SKM-1 treated with dmso at 0.1 percent for 144 hours (cell line): ENCODE results near the gene SLC25A26.

Source experiments
- DNase-seq: peaks from one replicate; lab custom pipeline; 2025; ENCODE audit not compliant: unreplicated experiment; lab: John Stamatoyannopoulos, UW

The SLC25A26 gene

GRCh38 chr3:66394019-66394752, 173.4 kb downstream of the SLC25A26 start:
- DNase-seq = no peak

GRCh38 chr3:66394753-66395249, 174.0 kb downstream of the SLC25A26 start:
- no peak for DNase-seq

DNA sequence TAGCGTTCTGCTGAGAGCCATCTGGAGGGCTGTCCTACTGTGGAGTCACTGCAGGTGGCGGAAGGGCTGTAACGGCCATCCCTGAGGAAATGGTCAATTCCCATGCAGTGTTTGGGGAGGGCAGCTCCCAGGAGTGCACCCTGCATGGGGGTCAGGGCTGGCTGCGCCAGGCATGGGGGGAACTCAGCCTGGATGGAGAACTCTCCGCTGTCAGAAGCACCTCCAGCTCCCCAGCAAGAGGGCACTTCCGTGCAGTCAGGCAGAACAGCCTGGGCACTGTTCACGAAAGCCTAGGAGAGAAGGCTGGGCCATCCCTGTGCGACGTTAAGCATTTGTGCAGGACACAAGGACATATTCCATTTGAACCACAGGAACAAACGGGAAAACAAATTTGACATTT, 174.8 kb downstream of the SLC25A26 start:
- no peak for DNase-seq

- DNase-seq = no peak
Observed at GRCh38 chr3:66396161-66396760, 175.5 kb downstream of the SLC25A26 start.

GRCh38 chr3:66396888-66397287, 176.1 kb downstream of the SLC25A26 start:
- DNase-seq = no peak

- peak; percentile 37 for DNase-seq
Observed at GRCh38 chr3:66397745-66398144, 176.9 kb downstream of the SLC25A26 start.

GRCh38 chr3:66398228-66399025, 177.6 kb downstream of the SLC25A26 start:
- no peak for DNase-seq

DNA sequence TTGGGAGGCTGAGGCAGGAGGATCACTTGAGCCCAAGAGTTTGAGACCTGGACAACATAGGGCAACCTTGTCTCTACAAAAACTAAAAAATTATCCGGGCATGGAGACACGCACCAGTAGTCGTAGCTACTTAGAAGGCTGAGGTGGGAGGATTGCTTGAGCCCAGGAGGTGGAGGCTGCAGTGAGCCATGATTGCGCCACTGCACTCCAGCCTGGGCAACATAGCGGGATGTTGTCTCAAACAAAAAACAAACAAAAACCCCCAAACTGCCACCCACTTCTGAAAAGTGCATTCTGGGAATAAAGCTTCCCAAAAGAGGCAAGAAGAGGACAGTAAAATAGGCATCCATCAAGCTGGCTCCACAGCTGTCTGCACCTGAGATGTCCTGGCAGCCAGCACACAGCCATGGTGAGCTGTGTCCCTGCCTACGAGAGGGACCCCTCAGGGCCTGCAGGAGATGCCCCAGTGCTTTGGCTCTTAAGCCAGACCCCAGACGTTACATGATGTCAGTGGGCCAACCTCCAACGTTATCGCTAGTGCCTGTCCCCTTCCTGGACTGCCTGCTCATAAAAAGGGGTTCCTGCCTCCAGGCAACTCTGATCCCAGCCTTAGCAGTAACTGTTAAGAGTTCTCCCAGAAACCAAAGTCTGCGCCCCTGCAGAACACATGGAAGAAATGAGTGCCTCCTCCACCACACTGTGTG, 178.9 kb downstream of the SLC25A26 start:
- DNase-seq = no peak

GRCh38 chr3:66400411-66401156, 179.8 kb downstream of the SLC25A26 start:
- DNase-seq = no peak

GRCh38 chr3:66401157-66401550, 180.4 kb downstream of the SLC25A26 start:
- DNase-seq = no peak

GRCh38 chr3:66401675-66402491, 181.1 kb downstream of the SLC25A26 start:
- no peak for DNase-seq

GRCh38 chr3:66402596-66403290, 181.9 kb downstream of the SLC25A26 start:
- no peak for DNase-seq

GRCh38 chr3:66403323-66403990, 182.7 kb downstream of the SLC25A26 start:
- no peak for DNase-seq

DNA sequence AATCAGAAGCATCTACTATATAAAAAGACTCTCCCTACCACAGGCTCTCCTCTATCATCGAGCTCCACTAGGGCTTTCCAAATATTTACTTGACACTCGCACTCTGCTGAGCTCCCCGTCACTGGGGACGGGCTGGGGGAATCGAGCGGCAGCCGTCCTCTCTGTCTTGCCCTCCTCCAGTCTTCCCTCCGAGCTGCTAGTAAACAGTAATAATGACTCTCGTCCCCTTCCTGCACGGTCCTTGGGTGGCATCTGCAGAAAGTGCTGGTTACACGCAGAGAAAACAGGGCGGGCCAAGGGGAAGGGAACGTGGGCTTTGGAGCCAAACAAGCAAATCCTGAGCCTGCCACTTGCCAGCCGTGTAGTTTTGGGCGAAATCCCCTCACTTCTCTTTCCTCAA, 183.4 kb downstream of the SLC25A26 start:
- no peak for DNase-seq

DNA sequence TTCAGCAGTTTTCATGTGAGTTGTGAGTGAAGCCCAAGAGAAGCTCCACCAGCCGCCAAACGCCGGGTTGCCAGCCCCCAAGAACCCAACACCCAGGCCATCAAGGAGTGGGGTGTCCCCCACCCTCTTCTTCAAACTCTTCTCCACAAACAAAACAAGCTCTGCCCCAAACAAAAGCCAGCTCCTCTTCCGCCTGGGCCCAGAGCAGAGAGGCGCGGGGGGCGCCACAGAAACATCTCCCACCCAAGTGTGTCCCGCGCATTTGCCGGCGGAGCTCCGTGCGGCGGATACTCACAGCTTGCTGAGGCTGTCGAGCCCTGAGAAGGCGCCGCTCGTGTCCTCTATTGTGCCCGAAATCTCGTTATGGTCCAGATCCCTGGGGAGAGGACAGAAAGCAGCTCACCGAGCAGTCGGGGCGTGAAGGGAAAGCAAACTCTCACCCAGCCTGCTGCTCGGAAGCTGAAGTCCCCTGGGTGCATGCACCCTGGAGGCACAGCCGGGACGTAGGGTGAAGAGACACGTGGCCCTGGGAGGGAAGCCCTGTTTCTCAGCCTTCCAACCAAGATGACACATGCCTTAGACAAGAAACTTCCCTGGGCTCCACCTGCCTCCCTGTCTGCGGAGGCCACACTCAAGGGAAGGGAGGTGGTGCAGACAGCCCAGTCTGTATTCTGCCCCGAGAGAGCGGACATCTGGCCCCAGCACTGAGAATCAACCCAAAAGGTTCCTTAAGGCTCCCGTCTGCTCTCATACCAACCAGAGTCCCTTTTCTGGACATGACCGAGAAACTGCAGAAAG, 184.3 kb downstream of the SLC25A26 start:
- no peak for DNase-seq

DNA sequence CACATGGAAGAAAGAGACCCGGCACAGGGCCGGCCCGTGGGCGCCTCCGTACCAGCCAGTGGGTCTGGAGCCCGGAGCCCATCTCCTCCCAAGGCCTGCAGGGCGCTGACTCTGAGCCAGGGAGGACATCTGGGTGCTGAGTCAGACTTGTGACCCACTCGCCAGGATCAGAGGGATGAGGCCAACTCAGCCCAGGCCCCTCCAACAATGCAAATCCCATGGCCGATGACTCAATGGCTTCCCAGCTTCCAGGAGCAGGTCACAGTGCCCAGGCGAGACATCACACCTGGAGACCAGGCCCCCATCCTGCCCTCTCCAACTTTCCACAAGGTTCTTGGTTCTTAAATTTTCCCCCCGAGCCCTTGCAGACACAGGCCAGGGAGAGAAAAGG, 184.9 kb downstream of the SLC25A26 start:
- DNase-seq = no peak

DNA sequence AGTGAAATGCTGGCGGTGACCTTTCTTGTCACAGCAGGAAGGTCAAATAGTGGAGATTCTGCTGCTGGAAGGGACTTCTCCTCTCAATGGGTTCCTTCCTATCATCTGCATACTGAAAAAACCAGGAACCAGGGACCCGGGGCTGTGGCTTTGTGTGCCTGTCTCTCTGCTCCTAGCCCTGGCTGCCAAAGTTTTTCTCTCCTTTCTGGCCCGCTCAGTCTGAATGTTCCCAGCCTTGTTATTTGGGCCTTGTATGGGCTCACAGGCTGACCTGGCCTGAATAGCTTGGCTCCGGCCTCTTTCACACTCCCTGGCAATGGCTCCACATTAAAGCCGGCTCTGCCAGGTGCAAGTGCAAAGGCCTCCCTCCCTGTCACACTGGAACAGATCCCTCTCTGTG, 185.4 kb downstream of the SLC25A26 start:
- no peak for DNase-seq
